Endothelial cell of umbilical vein (primary cell): ENCODE measurements around the gene CFAP210. TPM values are rescaled to one million over a fixed set of nuclear protein-coding genes. Genes with fewer than 3 reads are reported as not detected.

Experiments used
- BruUV-seq: library from RNA; stranded (reverse); fragments of 400-500 nt; replicated peaks from 2 replicates; lab custom pipeline; 2021; lab: Mats Ljungman, UMichigan
- CTCF ChIA-PET: fragments of 300-600, 350-600 bp; sonication (Branson Sonifier 250); formaldehyde crosslinking; loops from one replicate; lab custom pipeline; 2021; ENCODE audit warnings: antibody characterized with exemption, inconsistent platforms; lab: Charles Lee
- POLR2A ChIA-PET: fragments of 300-600, 350-600 bp; sonication (Branson Sonifier 250); formaldehyde crosslinking; loops from one replicate; lab custom pipeline; 2021; ENCODE audit warnings: antibody characterized with exemption, inconsistent platforms; lab: Charles Lee
- DNase-seq: peaks from one replicate; pipeline ENCODE4 v3.0.0-alpha.2; 2011; ENCODE audit warnings: low read depth, low spot score
- FAIRE-seq: peaks from 2 replicates; lab custom pipeline; 2011; peaks lifted over from hg19 to GRCh38; lab: Jason Lieb, UNC
- H2AFZ ChIP-seq: 2 replicates; pipeline ENCODE4 v1.6.0; 2012; ENCODE audit warnings: low read depth, low read length, control low read depth, inconsistent platforms
- H3K27ac ChIP-seq: 2 replicates; pipeline ENCODE4 v1.5.1; 2011; ENCODE audit warnings: low read depth, mild to moderate bottlenecking, control low read depth, low read length, moderate library complexity; ENCODE audit not compliant: insufficient read depth
- H3K27me3 ChIP-seq, 2 experiments: 2 replicates each; pipeline versions ENCODE4 v1.6.0 to v1.6.1; 2011; ENCODE audit warnings: low read length in 2 of 2, mixed read lengths in 1 of 2; ENCODE audit not compliant: control insufficient read depth in 2 of 2, insufficient read depth in 2 of 2
- H3K36me3 ChIP-seq, 2 experiments: 2 replicates in 1 of 2; 3 replicates in 1 of 2; pipeline ENCODE4 v1.5.1; 2011; ENCODE audit warnings: low read length in 2 of 2, mild to moderate bottlenecking in 1 of 2, moderate library complexity in 1 of 2; ENCODE audit not compliant: control insufficient read depth in 2 of 2, insufficient read depth in 2 of 2; ENCODE audit errors: extremely low read depth in 1 of 2
- H3K4me1 ChIP-seq: 3 replicates; pipeline ENCODE4 v1.5.1; 2011; ENCODE audit warnings: mild to moderate bottlenecking, low read length; ENCODE audit not compliant: control insufficient read depth, insufficient read depth; ENCODE audit errors: extremely low read depth
- H3K4me2 ChIP-seq: 2 replicates; pipeline ENCODE4 v1.6.1; 2011; ENCODE audit warnings: low read length, control low read depth, mixed read lengths; ENCODE audit not compliant: insufficient read depth
- H3K4me3 ChIP-seq, 3 experiments: fragments of 200-600 bp in 1 of 3; sonication (generic), shearing (Covaris generic) in 1 of 3; replicated peaks in 1 of 3; 2 replicates each; pipeline ENCODE4 v1.5.1; 2011 to 2016; ENCODE audit warnings: control low read depth in 3 of 3, low read length in 3 of 3, mild to moderate bottlenecking in 2 of 3, inconsistent platforms in 1 of 3, low read depth in 1 of 3, moderate library complexity in 1 of 3; ENCODE audit not compliant: insufficient read depth in 1 of 3
- H3K79me2 ChIP-seq: 2 replicates; pipeline ENCODE4 v1.6.0; 2012; ENCODE audit warnings: low read length, inconsistent platforms; ENCODE audit not compliant: control insufficient read depth, insufficient read depth
- H3K9ac ChIP-seq: replicated peaks from 2 replicates; pipeline ENCODE3; 2011; ENCODE audit warnings: low read length, control low read depth; ENCODE audit not compliant: insufficient read depth; ENCODE audit errors: extremely low read depth
- H3K9me1 ChIP-seq: replicated peaks from 3 replicates; pipeline ENCODE4 v1.6.0; 2011; ENCODE audit warnings: mild to moderate bottlenecking, low read length; ENCODE audit not compliant: control insufficient read depth, insufficient read depth; ENCODE audit errors: extremely low read depth
- H3K9me3 ChIP-seq: replicated peaks from 2 replicates; pipeline ENCODE4 v1.5.1; 2012; ENCODE audit warnings: low read length, inconsistent platforms; ENCODE audit not compliant: control insufficient read depth, insufficient read depth
- H4K20me1 ChIP-seq: replicated peaks from 2 replicates; pipeline ENCODE3; 2011; ENCODE audit warnings: mild to moderate bottlenecking, low read length; ENCODE audit not compliant: control insufficient read depth, insufficient read depth; ENCODE audit errors: extremely low read depth
- EZH2 ChIP-seq: IDR thresholded peaks from 2 replicates; pipeline ENCODE4 v1.6.1; 2012; ENCODE audit warnings: borderline replicate concordance, low read depth, mild to moderate bottlenecking, moderate library complexity, low read length, inconsistent platforms; ENCODE audit not compliant: severe bottlenecking
- FOS ChIP-seq: IDR thresholded peaks from 2 replicates; pipeline ENCODE4 v1.6.1; 2011; ENCODE audit warnings: mild to moderate bottlenecking, low read length, moderate library complexity, borderline replicate concordance; ENCODE audit not compliant: insufficient read depth
- GATA2 ChIP-seq: IDR thresholded peaks from 2 replicates; pipeline ENCODE4 v1.7.0; 2011; ENCODE audit warnings: low read depth, mild to moderate bottlenecking, moderate library complexity, mixed read lengths, low read length; ENCODE audit not compliant: insufficient read length, insufficient read depth
- JUN ChIP-seq: IDR thresholded peaks from 2 replicates; pipeline ENCODE4 v1.6.1; 2011; ENCODE audit warnings: borderline replicate concordance, low read depth; ENCODE audit not compliant: insufficient read length, insufficient read depth
- MYC ChIP-seq: IDR thresholded peaks from one replicate; pipeline ENCODE4 v1.6.1; 2011; ENCODE audit warnings: mild to moderate bottlenecking, low read depth, low read length
- POLR2A ChIP-seq: IDR thresholded peaks from 2 replicates; pipeline ENCODE4 v1.6.1; 2012; ENCODE audit warnings: low read depth, mild to moderate bottlenecking, control low read depth, low read length
- POLR2AphosphoS5 ChIP-seq: IDR thresholded peaks from 2 replicates; pipeline ENCODE4 v1.6.1; 2012; ENCODE audit warnings: low read depth, mild to moderate bottlenecking, control low read depth, low read length, moderate library complexity; ENCODE audit not compliant: insufficient read depth
- dilution Hi-C: fragments of 300-500 bp; cut with MboI; formaldehyde crosslinking; loops from one replicate; pipeline ENCODE4 v1.15.0; 2019; ENCODE audit warnings: low sequenced_read_pairs; ENCODE audit not compliant: extremely low pct_ligation_motif_present
- intact Hi-C: fragments of 100-400 bp; cut with micrococcal nuclease; formaldehyde crosslinking; loops from one replicate; pipeline ENCODE4 v1.10.0; 2022
- polyA plus RNA-seq, 4 experiments: library from polyadenylated mRNA; depleted of rRNA in 3 of 4; stranded (reverse) in 3 of 4; unstranded in 1 of 4; fragments of >200 nt; gene quantifications; 2 replicates each; pipeline versions ENCODE4 v1.2.1 to v1.2.3, GENCODE V29; 2011 to 2012; ENCODE audit warnings: missing spikeins in 1 of 4
- total RNA-seq: library from RNA; stranded (reverse); gene quantifications from 2 replicates; pipeline ENCODE4 v1.2.3, GENCODE V29; 2021
- TF ChIP-seq, protein P1 (sequence below), 2 donors: IDR thresholded peaks; 1 replicate in 1 of 2; 2 replicates in 1 of 2; pipeline ENCODE4 v1.5.1; 2011; ENCODE audit warnings: low read length in 2 of 2, mild to moderate bottlenecking in 2 of 2, moderate library complexity in 2 of 2, control low read depth in 1 of 2, inconsistent platforms in 1 of 2, low read depth in 1 of 2; ENCODE audit not compliant: insufficient read depth in 1 of 2; ENCODE audit errors: extremely low read depth in 1 of 2
- TF ChIP-seq, protein P2 (sequence below): IDR thresholded peaks from 2 replicates; pipeline ENCODE4 v1.6.1; 2011; ENCODE audit not compliant: insufficient read depth, insufficient read length

CFAP210 gene
- total and polyA plus RNA-seq, 2 donors (not counting 3 experiments of a cell fraction or from before 2014, with no cell fraction given) = not detected

DNA sequence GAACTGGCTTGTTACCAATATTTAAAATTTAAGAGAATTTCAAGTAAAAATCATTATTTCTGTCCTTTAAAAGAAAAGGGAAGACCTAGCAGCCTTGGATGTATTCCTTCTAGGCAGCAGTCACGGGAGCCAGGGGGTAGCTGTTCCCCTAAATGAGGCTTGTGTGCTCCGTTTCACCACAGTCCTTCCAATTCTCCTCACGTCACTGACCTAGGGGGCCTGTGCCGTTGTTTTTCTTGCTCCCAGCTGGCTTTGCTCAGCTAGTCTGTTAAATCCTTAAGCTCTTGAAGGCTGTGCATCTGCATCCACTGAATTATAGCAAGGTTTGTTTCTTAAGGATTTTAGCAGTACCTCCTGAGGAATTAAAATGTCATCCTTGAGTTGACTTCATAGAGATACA lies 49.3 kb upstream of the CFAP210 start:
- Histone ChIP-seq H3K9me3 (no peaks in the 10 kb centered on the region), H3K27ac (no peak overlapping the region), H3K27me3 (no peaks in the 10 kb centered on the region), H3K4me3 (no peak overlapping the region), H2AFZ (no peak overlapping the region), H3K9ac (no peak overlapping the region), H3K4me1 (no peaks in the 10 kb centered on the region), H3K79me2 (no peaks in the 10 kb centered on the region), H4K20me1 (no peaks in the 10 kb centered on the region), H3K36me3 (peaks cover 5% of the 10 kb centered on the region in 2 experiments), H3K4me2 (no peak overlapping the region), H3K9me1 (no peaks in the 10 kb centered on the region)
- ChIA-PET CTCF (interaction anchor here (1.4 kb wide), 1 partner anchor 25 kb away, joined by 3 read pairs; no protein-coding TSS in a partner anchor), POLR2A (no interaction called here)
- intact Hi-C loops = no loop called here
- TF ChIP-seq EZH2 (no peak), JUN (no peak), MYC (no peak), POLR2AphosphoS5 (no peak), FOS (no peak), POLR2A (no peak), GATA2 (no peak)
- TF ChIP-seq, protein P1, sequence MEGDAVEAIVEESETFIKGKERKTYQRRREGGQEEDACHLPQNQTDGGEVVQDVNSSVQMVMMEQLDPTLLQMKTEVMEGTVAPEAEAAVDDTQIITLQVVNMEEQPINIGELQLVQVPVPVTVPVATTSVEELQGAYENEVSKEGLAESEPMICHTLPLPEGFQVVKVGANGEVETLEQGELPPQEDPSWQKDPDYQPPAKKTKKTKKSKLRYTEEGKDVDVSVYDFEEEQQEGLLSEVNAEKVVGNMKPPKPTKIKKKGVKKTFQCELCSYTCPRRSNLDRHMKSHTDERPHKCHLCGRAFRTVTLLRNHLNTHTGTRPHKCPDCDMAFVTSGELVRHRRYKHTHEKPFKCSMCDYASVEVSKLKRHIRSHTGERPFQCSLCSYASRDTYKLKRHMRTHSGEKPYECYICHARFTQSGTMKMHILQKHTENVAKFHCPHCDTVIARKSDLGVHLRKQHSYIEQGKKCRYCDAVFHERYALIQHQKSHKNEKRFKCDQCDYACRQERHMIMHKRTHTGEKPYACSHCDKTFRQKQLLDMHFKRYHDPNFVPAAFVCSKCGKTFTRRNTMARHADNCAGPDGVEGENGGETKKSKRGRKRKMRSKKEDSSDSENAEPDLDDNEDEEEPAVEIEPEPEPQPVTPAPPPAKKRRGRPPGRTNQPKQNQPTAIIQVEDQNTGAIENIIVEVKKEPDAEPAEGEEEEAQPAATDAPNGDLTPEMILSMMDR (IDR thresholded peaks at IDR 0.05; ENCODE audit: extremely low read depth in 1 of 2, insufficient read depth in 1 of 2, low read depth in 1 of 2, low read length in 2 of 2) = no peak
- TF ChIP-seq, protein P2, sequence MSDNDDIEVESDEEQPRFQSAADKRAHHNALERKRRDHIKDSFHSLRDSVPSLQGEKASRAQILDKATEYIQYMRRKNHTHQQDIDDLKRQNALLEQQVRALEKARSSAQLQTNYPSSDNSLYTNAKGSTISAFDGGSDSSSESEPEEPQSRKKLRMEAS = no peak
- no peak for DNase-seq
- FAIRE-seq = no peak
- no TSS peak for BruUV-seq
- dilution Hi-C loops = no loop called here
